Measurements from ENCODE around the gene DMD.

Gene DMD

GRCh38 chrX:31820430-31821210 is 1390.7 kb downstream of the DMD start:
- no peak for DNase-seq

DNA sequence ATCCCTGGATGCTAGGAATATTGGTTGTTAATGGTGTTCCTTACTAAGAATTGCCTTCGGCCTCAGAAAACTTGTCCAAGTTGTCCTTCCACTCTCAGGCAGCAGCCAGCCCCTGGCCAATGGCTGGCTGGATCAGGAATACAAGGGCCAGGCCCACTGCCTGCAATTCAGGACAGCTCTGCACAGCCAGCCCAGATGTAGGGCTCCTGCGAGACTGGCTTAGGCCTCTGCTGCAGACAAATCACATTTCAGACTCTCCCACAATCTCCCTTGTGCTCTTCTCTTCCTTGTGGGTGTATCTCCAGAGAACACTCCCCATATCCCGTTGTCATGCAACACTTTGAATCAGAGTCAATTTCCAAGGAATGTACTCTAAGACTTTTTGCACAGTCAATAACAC is 1391.9 kb downstream of the DMD start:
- no peak for DNase-seq

DNA sequence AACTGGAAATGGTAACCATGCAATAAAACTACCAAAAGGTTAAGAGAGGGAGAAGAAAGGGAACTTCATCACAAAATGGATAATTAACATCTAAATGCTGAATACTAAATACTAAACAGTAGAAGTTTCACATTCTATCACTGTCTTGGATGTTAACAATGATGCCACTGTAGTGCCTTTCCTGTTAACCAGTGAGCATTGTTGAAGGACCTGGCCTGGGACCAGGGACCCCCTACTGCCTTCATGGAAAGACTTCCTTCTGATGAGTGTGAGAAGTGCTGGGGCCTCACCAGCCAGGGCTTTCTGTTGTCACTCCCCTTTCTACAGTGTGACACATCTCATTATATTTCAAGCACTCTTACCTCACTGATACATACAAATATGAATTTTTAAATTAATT is 1400.2 kb downstream of the DMD start:
- no peak for DNase-seq

- DNase-seq = no peak
Measured at GRCh38 chrX:31808357-31808756, 1403.0 kb downstream of the DMD start.

GRCh38 chrX:31807165-31807564 is 1404.2 kb downstream of the DMD start:
- no peak for DNase-seq

- no peak for DNase-seq
Measured at GRCh38 chrX:31805781-31806180, 1405.6 kb downstream of the DMD start.

- no peak for DNase-seq
Measured at GRCh38 chrX:31800219-31800618, 1411.1 kb downstream of the DMD start.

- DNase-seq = no peak
Measured at GRCh38 chrX:31796624-31797023, 1414.7 kb downstream of the DMD start.

DNA sequence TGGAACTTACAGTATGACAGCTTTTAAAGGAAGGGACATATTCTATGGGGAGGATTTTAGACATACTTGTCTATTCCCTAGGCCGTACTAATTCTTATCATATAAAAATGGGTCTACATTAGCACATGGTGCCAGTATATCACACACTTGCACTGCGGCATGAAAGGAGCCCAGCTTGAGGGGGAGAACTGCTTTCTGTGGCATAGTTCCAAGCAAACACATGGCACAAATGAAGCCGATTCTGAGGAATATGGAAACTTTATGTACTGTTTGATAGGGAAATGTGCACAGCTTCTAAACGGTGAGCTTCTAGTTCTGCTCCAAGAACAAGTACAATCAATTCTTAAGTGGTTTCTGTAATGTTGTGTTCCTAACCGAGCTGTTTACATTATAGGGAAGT is 1463.9 kb downstream of the DMD start:
- no peak for DNase-seq

DNA sequence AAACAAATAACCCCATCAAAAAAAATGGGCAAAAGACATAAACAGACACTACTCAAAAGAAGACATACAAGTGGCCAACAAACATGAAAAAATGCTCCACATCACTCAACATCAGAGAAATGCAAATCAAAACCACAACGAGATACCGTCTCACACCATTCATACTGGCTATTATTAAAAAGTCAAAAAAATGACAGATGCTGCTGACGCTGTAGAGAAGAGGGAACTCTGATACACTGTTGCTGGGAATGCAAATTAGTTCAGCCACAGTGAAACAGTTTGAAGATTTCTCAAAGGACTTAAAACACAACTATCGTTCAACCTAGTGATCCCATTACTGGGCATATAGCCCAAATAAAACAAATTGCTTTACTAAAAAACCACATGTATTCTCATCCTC is 1468.3 kb downstream of the DMD start:
- DNase-seq = no peak

DNA sequence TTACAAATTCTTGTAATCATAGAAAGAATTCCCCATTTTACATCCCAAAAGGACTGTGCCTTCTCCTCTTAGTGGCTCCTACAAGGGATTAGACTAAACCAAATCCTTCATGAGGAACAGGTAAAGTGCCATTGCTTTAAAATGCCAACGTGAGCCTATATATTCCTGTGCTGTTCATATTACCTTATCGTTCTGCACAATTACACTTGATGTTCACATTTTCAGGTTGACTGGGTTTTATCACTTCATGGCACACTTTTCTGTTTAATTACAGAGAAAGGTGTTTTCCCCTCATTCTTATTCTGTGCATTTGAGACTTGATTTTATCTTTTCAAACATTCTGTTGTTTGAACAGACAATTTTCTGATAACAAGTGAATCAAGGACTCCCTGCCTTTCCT is 1493.9 kb downstream of the DMD start:
- DNase-seq = no peak

GRCh38 chrX:31715675-31716074 is 1495.7 kb downstream of the DMD start:
- DNase-seq = no peak

GRCh38 chrX:31714797-31715196 is 1496.6 kb downstream of the DMD start:
- DNase-seq = no peak

GRCh38 chrX:31713120-31713519 is 1498.2 kb downstream of the DMD start:
- no peak for DNase-seq

- DNase-seq = no peak
Measured at GRCh38 chrX:31711166-31711565, 1500.2 kb downstream of the DMD start.

DNA sequence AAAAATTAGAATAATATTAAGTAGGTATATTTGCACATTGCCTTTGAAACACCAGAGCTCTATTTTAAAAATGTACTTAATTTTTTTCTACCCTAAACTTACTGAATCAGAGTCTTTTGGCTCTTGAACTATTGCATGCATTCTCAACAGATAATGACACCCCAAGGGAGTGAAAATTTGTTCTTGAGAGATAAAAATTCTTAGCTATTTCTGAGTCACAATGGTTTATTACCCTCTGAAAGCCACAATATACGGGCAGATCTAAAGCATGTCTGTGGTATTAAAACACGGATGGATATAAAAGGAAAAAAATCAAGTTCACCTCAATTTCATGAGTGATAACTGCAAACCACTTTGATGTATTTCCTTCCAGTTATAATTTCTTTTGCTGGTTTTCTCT is 1503.2 kb downstream of the DMD start:
- no peak for DNase-seq

GRCh38 chrX:31706466-31706865 is 1504.9 kb downstream of the DMD start:
- DNase-seq = no peak

- DNase-seq = no peak
Measured at GRCh38 chrX:31705816-31706215, 1505.5 kb downstream of the DMD start.

DNA sequence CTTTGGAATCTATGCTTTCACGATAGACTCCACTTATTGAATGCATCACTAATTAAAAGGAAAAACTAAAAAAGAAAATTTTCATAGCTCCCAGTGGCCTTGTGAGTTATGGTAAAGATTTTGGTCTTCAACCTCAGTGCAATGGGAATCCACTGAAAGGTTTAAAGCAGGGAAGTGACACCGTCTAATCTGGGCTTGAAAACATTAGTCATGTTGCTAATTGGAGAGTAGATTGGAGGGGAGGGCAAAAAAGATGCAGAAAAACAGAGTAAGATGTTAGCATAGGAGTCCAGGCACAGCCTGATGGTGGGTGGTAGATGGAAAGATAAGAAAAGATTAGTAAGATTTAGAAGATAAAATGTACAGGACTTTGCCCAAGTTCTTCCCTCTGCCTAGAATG is 1506.4 kb downstream of the DMD start:
- DNase-seq = no peak

DNA sequence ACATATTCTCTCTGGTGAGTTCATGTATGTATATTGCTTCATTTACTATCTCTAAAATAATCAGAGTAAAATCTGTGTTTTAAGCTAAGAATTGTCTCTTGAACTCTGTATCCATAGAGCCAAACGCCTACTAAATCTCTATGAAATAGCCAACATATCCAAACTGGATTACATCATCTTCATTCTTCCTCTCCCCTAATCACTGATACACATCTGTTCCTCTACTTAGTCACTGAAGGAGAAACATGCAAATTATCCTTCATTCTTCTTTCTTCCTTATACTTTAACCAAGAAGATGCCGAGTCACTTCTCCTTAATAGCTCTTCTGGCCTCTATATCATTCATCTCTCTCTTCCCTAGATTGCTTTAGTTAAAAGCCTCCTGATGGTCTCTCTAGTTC is 1509.1 kb downstream of the DMD start:
- no peak for DNase-seq

GRCh38 chrX:31697294-31697916 is 1513.9 kb downstream of the DMD start:
- DNase-seq = no peak

DNA sequence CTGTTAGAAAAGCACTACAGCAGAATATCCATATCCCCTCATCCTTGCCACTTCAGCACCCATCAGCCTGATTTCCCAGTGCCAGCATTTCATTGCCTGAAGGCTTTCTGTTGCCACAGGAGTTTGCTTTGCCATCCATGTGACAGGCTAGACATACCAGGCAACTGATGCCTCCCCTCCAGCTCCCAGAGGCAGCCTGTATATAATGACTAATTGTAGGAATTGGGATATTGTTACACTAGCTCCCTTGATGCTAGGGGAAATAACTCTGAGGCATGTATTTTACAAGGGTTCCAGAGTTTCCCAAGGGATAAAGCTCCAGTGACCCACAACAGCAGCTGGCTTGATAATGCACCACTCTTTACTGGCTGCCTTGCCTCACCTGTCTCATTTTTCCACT is 1531.5 kb downstream of the DMD start:
- DNase-seq = no peak

GRCh38 chrX:31670245-31670644 is 1541.1 kb downstream of the DMD start:
- no peak for DNase-seq

GRCh38 chrX:31665454-31665853 is 1545.9 kb downstream of the DMD start:
- no peak for DNase-seq

- DNase-seq = no peak
Measured at GRCh38 chrX:31663172-31663571, 1548.2 kb downstream of the DMD start.

Measured in EL (cell line).